ENCODE measurements around the gene FAHD1.
"Not testable (repeated sequence)": the region's sequence is repeated elsewhere in the genome, so short reads cannot be mapped to it uniquely, and the experiment has no call there.

Gene FAHD1

GRCh38 chr16:1789643-1790045 lies 37.4 kb upstream of the FAHD1 start:
- no peak for DNase-seq (ENCODE audit: low spot score)

- DNase-seq (ENCODE audit: low spot score), result no peak
Observed at GRCh38 chr16:1790261-1790610, 36.8 kb upstream of the FAHD1 start.

GRCh38 chr16:1790611-1791255 lies 36.3 kb upstream of the FAHD1 start:
- no peak for DNase-seq (ENCODE audit: low spot score)

- DNase-seq (ENCODE audit: low spot score), result no peak
Observed at GRCh38 chr16:1791256-1791942, 35.6 kb upstream of the FAHD1 start.

GRCh38 chr16:1791943-1792812 lies 34.8 kb upstream of the FAHD1 start:
- DNase-seq (ENCODE audit: low spot score), result no peak

- no peak for DNase-seq (ENCODE audit: low spot score)
Observed at GRCh38 chr16:1792836-1793577, 34.0 kb upstream of the FAHD1 start.

DNA sequence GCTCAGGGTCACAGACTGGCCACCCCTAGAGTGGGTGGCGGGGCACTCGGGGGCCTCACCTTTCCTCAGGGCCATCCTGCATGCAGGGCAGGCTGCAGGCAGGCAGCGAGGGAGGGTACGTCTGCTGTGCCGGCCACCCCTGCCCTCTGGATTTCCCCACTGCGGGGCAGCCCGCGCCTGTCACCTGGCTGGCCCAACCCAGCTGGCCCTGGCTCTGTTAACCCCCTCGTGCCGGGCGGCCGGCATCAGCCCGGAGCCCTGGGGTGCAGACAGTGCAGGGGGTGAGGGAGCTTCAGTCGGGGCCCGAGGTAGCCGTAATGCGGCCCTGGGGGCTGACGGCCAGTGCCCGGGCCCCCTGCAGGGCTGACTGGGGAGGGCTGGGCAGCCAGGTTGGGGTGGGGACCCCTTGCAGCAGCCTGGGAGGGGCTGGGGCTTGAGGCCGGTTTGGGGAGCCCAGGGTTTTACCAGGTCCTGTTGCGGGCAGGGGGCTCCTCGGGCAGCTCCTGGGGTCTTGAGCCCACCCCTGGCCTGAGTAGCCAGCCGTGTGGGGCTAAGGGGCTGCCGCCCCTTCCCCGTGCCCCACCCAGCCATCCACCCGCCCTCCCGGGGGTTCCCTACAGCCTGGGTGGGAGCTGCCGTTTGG lies 33.3 kb upstream of the FAHD1 start, which contains the start of gene IGFALS:
IGFALS (minus strand) TSS at position 128 of the 643 bp plus-strand sequence; CDS start at position 75, 53 bp downstream.
- DNase-seq (ENCODE audit: low spot score), result no peak

DNA sequence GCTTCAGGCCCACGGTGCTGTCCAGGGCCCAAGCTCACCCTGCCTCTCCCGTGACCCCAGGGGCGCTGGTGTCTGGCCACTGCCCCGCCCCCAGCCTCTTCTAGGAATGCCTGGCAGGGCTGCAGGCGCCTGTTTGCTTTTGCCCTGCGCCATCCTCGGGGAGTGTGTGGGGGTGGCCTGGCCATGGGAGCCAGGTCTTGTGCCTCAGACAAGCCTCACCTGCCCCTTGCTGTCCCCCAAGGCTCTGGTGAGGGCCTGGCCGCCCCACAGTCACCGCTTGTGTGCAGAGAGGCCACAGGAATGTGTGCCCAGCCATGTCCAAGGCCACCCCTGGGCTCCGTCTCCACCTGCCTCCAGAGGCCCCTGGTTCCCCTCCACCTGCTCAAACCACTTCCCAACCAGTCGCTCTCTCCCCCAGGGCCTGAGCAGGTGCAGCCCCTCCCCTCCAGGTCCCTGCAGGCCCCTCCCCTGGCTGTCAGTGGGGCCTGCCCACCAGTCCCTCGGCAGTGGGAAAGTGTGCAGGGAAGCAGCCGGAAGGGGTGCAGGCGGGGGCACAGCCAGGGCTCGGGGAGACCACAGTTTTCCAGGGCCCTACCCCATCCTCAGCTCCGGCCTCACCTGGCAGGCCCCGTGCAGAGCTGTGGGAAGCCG lies 32.7 kb upstream of the FAHD1 start:
- DNase-seq (ENCODE audit: low spot score), result no peak

DNA sequence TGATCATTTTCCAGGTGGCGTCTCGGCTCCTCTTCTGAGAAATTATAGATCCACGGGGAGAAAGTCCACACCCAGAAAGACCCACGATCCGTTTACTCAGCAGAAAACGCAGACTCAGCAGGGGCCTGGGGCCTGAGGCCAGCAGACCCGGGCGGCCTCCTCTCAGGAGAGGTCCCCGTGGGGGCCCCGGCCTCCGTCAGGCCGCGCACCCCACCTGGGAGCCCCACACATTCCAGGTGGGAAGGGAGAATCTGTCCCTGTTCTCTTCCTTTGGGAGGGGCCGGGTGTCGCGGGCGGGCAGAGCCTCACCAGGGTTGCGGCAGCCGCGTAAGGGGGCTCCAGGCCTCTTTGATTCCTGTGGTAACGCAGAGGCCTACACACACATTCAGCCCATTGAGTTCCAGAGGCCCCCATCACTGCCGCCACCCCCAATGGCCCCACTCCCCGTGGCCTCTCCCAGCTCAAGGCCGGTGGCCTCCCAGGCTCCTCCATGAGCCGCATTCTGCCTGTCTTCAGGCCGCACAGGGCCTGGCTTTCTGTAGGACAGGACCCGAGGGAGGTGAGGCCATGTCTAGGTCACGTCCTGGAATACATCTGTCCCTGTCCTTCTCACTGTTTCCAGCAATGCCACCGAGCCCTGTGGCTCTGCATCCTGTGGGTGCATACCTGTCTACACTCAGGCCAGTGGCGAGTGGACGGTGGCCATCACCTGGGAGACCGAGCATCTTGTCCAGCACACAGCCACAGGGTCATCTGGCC lies 31.9 kb upstream of the FAHD1 start:
- no peak for DNase-seq (ENCODE audit: low spot score)

- DNase-seq (ENCODE audit: low spot score), result not testable (repeated sequence)
Observed at GRCh38 chr16:1799263-1799662, 27.7 kb upstream of the FAHD1 start.

DNA sequence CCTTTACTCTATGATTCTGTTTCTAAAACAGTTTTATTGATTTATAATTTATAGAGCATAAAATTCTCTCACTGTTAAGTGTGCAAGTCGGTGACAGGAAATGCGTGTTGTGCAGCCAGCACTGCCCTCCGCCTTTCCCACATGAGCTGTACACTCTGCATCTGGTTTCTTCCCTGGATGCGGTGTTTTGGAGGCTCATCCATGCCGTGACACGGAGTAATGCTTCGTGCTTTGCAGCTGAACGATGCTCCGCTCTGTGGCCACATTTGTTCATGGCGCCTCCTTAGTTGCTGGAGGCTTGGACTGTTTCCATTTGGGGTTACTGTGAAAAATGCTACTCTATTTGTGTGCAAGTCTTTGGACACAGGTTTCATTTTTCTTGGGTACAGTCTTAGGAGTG lies 26.3 kb upstream of the FAHD1 start:
- no peak for DNase-seq (ENCODE audit: low spot score)

DNA sequence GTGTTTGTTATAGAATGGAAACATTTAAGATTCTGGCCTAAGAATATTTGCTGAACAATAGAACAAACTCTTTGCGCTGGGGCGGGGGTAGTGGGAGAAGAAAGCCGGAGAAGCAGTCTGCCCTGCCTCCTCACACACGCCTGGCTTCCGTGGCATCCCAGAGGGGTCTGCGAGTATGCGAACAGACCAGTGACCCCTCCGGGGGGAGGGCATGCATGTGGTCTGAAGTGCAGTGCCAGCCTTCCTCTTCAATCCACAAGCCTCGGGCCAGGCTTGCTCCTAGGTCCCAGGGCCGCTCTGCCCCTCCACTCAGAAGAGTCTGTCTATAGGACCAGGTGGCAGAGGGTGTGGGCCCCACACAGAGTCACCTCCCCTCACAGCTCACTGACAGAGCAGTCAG lies 19.4 kb upstream of the FAHD1 start:
- no peak for DNase-seq (ENCODE audit: low spot score)

DNA sequence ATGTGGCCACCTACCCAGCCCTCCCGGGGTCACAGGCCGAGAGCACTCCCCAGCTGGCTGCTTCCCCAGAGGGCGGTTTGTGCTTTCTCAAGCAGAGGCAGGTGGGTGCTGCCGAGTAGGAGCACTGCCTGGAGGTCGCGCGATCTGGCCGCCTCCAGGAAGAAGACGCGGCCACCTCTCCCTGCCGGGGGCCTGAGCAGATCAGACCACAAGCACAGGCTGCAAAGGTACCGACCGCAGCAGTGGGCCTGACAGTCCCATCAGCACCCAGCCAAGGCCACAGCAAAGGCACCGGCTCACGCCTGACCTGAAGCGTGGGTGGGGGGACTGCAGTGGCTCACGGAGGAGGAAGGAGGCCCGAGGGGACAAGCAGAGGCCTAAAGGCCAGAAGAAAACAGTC lies 18.3 kb upstream of the FAHD1 start:
- no peak for DNase-seq (ENCODE audit: low spot score)

GRCh38 chr16:1809281-1809801 lies 17.7 kb upstream of the FAHD1 start:
- DNase-seq (ENCODE audit: low spot score), result no peak

DNA sequence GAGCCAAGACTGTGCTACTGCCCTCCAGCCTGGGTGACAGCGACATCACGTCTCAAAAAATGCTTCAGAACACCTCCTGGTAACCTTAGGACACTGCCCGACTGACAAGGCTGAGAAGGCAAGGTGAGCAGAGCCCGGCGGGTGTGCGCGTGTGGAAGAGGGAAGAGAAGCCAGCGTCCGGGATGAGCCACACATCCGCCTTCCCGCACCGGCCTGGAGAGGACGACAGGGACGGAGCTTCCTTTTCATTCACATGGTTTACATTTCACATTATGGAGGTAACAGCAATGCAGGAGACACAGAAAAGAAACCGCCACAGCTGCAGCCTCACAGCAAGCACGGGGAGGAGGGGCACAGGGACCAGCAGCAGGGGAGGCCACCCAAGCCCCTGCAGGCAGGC lies 16.9 kb upstream of the FAHD1 start:
- no peak for DNase-seq (ENCODE audit: low spot score)

DNA sequence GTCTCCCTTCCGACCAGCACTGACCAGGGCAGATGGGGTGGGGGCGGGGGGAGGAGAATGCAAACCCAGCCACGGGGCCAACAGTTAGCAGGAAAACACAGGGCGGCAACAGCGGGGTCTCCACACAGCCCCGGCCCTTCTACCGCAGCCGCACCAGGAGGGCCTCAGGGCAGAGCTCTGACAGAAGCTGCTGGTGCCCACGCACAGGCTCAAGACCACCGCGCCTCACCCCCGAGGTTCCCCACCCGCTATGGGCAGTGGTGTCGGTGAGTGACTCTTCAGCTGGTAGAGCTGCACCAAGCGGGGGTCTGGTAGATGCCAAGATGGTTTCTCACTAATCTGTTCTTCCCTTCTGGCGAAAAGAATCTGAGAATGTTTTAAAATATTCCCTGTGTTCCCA lies 16.5 kb upstream of the FAHD1 start:
- no peak for DNase-seq (ENCODE audit: low spot score)

DNA sequence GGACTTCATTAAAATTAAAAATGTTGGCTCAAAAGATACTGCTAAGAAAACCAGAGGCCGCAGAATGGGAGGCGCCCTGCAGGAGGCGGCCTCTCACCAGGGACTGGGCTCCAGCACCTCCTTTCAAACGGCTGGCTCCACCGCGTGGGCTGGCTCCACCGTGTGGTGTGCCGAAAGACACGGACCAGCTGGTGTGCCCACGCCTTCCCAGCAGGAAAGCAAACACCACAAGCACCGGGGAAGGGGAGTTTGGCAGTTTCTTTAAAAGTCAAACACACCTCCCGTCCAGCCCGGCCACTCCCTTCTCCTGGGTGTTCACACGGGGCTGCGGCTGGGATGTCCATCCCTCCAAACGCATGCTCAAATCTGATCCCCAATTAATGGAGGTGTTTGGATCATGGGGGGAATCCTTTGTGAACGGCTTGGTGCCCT lies 14.3 kb upstream of the FAHD1 start:
- DNase-seq (ENCODE audit: low spot score), result peak; percentile 71

- DNase-seq (ENCODE audit: low spot score), result no peak
Observed at GRCh38 chr16:1815461-1815860, 11.5 kb upstream of the FAHD1 start.

DNA sequence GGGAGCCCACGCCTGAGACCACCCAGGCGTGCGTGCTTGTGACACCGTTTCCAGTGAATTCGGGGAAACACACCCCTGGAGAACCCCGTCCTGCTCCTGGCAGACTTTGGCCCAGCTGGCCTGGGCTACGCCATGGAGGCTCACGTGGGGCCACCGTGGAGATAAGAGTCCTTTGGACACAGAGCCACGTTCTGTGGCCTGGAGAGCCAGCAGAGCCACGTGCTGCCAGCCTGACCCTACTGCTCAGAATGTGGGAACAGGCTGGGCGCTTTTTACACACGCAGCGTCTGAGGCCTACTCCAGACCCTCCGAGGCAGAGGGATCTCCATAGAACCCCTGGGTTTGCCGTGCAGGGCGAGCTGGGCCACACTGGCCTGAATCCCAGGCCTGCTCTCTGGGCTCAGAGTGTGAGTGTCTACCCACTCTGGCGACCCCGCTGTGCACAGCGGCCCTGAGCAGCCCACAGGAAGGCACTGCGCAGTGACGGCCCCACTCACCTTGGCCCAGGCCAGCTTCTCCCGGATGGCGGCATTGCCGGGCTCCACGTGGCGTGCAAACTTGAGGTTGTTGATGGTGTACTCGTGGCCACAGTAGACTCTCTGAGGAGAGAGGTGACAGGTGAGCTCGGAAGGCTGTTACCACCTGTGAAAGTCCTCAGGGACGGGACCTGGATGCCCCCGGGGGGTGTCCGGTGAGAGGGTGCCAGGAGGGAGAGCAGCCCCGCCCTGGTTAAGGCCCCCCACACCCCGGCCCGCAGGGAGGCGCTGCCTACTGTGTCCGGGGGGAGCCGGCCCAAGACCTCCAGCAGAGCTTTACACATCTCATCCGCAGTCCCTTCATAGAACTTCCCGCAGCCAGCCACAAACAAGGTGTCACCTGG lies 10.4 kb upstream of the FAHD1 start:
- no peak for DNase-seq (ENCODE audit: low spot score)
